Mesothelial cell of epicardium (in vitro differentiated cells): ENCODE measurements around the gene BSG. TPM values are rescaled to one million over a fixed set of nuclear protein-coding genes. Genes with fewer than 3 reads are reported as not detected.

ENCODE experiments used
- DNase-seq, 2 experiments: peaks; one replicate each; pipeline ENCODE4 v3.0.0; 2021; ENCODE audit warnings: low spot score in 2 of 2; ENCODE audit not compliant: unreplicated experiment in 2 of 2
- H3K27ac Mint-ChIP-seq: 2 replicates; pipeline ENCODE4 v1.8.0; 2021; ENCODE audit warnings: mixed read lengths
- H3K27me3 Mint-ChIP-seq: 2 replicates; pipeline ENCODE4 v1.8.0; 2021; ENCODE audit warnings: low read depth, mixed read lengths
- H3K36me3 Mint-ChIP-seq: 2 replicates; pipeline ENCODE4 v1.8.0; 2021; ENCODE audit warnings: mixed read lengths
- H3K4me1 Mint-ChIP-seq: 2 replicates; pipeline ENCODE4 v1.8.0; 2021; ENCODE audit warnings: mixed read lengths
- H3K4me3 Mint-ChIP-seq: 2 replicates; pipeline ENCODE4 v1.8.0; 2021; ENCODE audit warnings: mild to moderate bottlenecking, moderate library complexity, mixed read lengths
- H3K9me3 Mint-ChIP-seq: 2 replicates; pipeline ENCODE4 v1.8.0; 2021; ENCODE audit warnings: mixed read lengths
- CTCF ChIP-seq: fragments of 200-600 bp; sonication (generic); IDR thresholded peaks from one replicate; pipeline ENCODE4 v1.5.0; 2021; ENCODE audit warnings: antibody characterized with exemption; ENCODE audit not compliant: unreplicated experiment
- total RNA-seq: library from RNA; stranded (reverse); gene quantifications from 3 replicates; pipeline ENCODE4 v1.2.1, GENCODE V29; 2021

BSG gene
- total RNA-seq, 1 donor from 2014 or later, result 414 TPM

- H3K27ac Mint-ChIP-seq, result no peak overlapping the region
- H3K27me3 Mint-ChIP-seq, result no peaks in the 10 kb centered on the region
- no peak for DNase-seq
- H3K9me3 Mint-ChIP-seq, result no peaks in the 10 kb centered on the region
- no peak for TF ChIP-seq CTCF
- H3K4me1 Mint-ChIP-seq, result peaks cover 4% of the 10 kb centered on the region
- H3K36me3 Mint-ChIP-seq, result no peaks in the 10 kb centered on the region
- no peak overlapping the region for H3K4me3 Mint-ChIP-seq
These were observed 35.1 kb downstream of the BSG start for GRCh38 chr19:607301-608154.

GRCh38 chr19:608155-609003 lies 36.0 kb downstream of the BSG start:
- Mint-ChIP-seq H3K36me3 (peaks cover 7% of the 10 kb centered on the region), H3K9me3 (no peaks in the 10 kb centered on the region), H3K27me3 (no peaks in the 10 kb centered on the region), H3K27ac (no peak overlapping the region), H3K4me1 (peaks cover 4% of the 10 kb centered on the region), H3K4me3 (no peak overlapping the region)
- DNase-seq, result no peak
- no peak for TF ChIP-seq CTCF

- Mint-ChIP-seq H3K27me3 (no peaks in the 10 kb centered on the region), H3K36me3 (peaks cover 7% of the 10 kb centered on the region), H3K9me3 (no peaks in the 10 kb centered on the region), H3K4me1 (peaks cover 4% of the 10 kb centered on the region), H3K27ac (no peak overlapping the region), H3K4me3 (no peak overlapping the region)
- no peak for TF ChIP-seq CTCF
- DNase-seq, result no peak
These were observed 36.6 kb downstream of the BSG start for GRCh38 chr19:609004-609346.

GRCh38 chr19:610071-610800 lies 37.8 kb downstream of the BSG start:
- Mint-ChIP-seq H3K9me3 (no peaks in the 10 kb centered on the region), H3K27me3 (no peaks in the 10 kb centered on the region), H3K4me1 (peaks cover 4% of the 10 kb centered on the region), H3K4me3 (no peak overlapping the region), H3K27ac (no peak overlapping the region), H3K36me3 (peaks cover 17% of the 10 kb centered on the region)
- DNase-seq, result no peak
- no peak for TF ChIP-seq CTCF

GRCh38 chr19:610801-611480 lies 38.5 kb downstream of the BSG start:
- Mint-ChIP-seq H3K9me3 (no peaks in the 10 kb centered on the region), H3K4me1 (peaks cover 4% of the 10 kb centered on the region), H3K27me3 (no peaks in the 10 kb centered on the region), H3K27ac (peak overlapping the region; percentile 54), H3K36me3 (peaks cover 20% of the 10 kb centered on the region), H3K4me3 (no peak overlapping the region)
- no peak for TF ChIP-seq CTCF
- no peak for DNase-seq
